ELF-1 (cell line): ENCODE results near the gene E2F6.
A peak's percentile ranks its signal among the peaks of the same experiment; 100 is the strongest.
"Not testable (repeated sequence)": the region's sequence is repeated elsewhere in the genome, so short reads cannot be mapped to it uniquely, and the experiment has no call there.

Experiments used
- DNase-seq: peaks from one replicate; pipeline ENCODE4 v3.0.0-alpha.2; 2016; ENCODE audit warnings: low read depth, low spot score

E2F6 gene

GRCh38 chr2:11412449-11412810 lies 53.5 kb downstream of the E2F6 start:
- DNase-seq: no peak

DNA sequence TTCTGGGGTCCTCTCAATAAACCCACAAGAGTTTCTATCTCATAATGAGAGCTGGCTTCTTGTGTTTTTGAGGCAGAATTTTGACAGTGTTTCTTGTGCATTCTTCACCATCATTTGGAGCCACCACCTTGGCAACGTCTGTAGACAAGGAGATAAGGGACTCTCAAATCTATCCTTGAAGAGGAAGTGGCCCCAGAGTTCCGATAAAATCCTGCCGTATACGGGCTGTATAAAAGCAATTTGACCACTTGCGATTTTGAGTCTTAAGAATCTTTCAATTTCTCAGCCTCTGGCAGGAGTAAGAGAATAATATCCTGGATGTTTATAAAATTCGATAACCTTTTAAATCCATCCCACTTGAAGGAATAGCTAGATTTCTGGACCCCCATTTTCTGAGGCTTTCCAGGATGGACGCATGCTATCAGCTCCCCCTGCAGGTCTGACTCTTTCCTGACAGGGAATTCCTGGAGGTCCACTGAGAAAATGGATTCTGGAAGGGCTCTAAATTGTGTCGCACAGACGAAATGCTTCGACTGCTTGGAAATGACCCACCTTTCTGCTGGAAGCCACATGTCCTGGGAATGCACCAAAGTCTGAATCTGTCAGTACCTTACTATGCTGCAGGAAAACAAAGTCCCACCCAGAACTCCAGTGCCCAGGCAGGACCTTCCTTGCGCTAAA lies 54.1 kb downstream of the E2F6 start:
- DNase-seq: peak; percentile 53

DNA sequence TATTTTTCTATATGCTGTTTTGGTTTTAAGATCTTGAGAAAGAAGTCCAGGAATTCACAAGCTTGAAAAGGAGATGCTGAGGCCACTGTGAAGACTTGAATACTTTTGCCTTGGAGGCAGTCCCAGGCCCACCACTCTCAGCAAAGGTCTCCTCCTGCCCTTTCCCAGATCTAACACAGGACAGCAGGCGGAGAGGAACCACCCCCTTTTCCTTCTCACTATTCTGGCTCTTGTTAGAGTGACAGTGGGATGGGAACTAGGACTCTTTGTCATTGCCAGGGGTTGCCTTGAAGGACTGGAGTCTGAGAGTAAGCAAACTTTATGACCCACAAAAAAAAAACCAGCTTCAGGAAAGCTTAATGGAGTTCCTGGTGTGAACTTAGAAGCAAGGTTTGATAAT lies 54.7 kb downstream of the E2F6 start:
- peak; percentile 72 for DNase-seq

DNA sequence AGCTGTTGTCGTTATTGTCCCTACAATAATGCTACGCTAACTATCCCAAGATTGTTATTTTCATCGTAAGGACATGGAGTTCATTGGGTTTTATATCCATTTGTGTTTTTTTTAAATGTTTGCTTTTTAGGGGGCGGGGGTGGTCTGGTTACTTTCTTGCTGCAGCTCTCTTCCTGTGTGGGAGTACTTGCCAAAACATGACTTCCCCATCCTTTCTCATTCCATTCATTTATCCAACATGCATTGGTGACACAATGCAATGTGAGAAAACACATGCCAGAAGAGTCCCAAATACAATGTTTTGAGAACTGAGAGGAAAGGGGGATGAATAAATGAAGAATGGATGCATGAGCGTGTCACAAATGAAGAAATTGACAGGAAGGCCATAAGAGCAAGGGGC lies 55.9 kb downstream of the E2F6 start:
- DNase-seq: no peak

- no peak for DNase-seq
These were observed 56.4 kb downstream of the E2F6 start for GRCh38 chr2:11409572-11409959.

- DNase-seq: no peak
These were observed 56.9 kb downstream of the E2F6 start for GRCh38 chr2:11408959-11409571.

DNA sequence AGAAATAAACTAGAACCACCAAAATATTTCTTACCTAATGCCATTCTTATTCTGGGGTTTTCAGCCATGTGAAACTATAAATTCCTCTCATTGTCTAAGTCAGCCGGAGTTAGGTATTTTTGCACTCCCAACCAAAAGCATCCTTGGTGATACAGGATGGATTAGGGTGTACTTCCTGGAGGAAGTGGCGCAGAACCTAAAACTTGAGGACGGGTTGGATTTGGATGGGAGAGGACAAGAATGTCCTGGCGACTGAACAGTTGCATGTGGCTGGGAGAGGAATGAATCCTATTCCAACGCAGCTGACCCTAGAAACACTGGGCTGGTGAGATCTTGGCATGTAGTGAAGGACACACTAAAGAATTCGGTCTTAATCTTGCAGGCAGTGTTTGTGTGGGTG lies 58.5 kb downstream of the E2F6 start:
- DNase-seq: no peak

- DNase-seq: peak; percentile 66
These were observed 59.0 kb downstream of the E2F6 start for GRCh38 chr2:11406958-11407381.

GRCh38 chr2:11406267-11406957 lies 59.5 kb downstream of the E2F6 start:
- DNase-seq: no peak

- no peak for DNase-seq
These were observed 60.2 kb downstream of the E2F6 start for GRCh38 chr2:11405599-11406266.

DNA sequence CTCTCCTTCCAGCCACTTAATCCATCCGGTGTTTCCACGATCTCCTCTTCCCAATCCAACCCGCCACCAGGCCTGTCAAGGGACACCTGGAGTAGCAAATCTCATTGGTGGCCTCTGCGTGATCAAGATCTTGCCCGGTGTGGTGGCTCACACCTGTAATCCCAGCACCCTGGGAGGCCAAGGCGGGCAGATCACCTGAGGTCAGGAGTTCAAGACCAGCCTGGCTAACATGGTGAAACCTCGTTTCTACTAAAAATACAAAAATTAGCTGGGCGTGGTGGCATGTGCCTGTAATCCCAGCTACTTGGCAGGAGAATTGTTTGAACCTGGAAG lies 60.9 kb downstream of the E2F6 start:
- DNase-seq: not testable (repeated sequence)

- DNase-seq: no peak
These were observed 61.4 kb downstream of the E2F6 start for GRCh38 chr2:11404376-11405073.

- DNase-seq: no peak
These were observed 63.5 kb downstream of the E2F6 start for GRCh38 chr2:11402436-11402835.

- no peak for DNase-seq
These were observed 66.6 kb downstream of the E2F6 start for GRCh38 chr2:11399438-11399762.

GRCh38 chr2:11398750-11399437 lies 67.1 kb downstream of the E2F6 start:
- no peak for DNase-seq

DNA sequence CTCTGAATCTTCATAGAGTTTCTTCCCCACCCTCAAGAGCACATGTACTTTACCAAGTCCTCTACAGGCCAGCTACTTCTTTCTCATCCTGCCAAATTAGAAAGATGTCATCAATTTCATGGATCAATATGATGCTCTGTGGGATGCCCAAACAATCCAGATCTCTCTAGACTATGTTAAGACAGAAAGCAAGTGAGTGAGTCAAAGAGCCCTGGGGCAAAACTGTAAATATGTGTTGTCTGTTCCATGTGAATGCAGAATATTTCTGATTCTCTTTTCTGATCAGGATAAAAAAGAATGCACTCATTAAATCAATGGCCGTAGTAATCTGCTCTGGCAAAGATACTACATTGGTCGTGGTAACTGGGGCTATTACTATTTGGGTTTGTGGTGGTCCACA lies 68.4 kb downstream of the E2F6 start:
- no peak for DNase-seq

- DNase-seq: no peak
These were observed 69.2 kb downstream of the E2F6 start for GRCh38 chr2:11396467-11397445.

- no peak for DNase-seq
These were observed 69.9 kb downstream of the E2F6 start for GRCh38 chr2:11396021-11396420.

- peak; percentile 28 for DNase-seq
These were observed 70.6 kb downstream of the E2F6 start for GRCh38 chr2:11395389-11395788.
